PC-3 (cell line): ENCODE data around the gene WLS. TPM values are rescaled to one million over a fixed set of nuclear protein-coding genes. Genes with fewer than 3 reads are reported as not detected.

Experiments
- ATAC-seq: fragments of 200-7000 bp; cut with Tn5 transposase; 2 replicates; pipeline ENCODE4 v1.9.1; 2020; ENCODE audit warnings: mild to moderate bottlenecking, moderate library complexity
- BruUV-seq: library from RNA; stranded (reverse); fragments of 400-500 nt; replicated peaks from 2 replicates; lab custom pipeline; 2021; lab: Mats Ljungman, UMichigan
- CTCF ChIA-PET: fragments of 300-600 bp; sonication (Branson Sonifier 250); formaldehyde crosslinking; loops from one replicate; lab custom pipeline; 2022; ENCODE audit warnings: antibody characterized with exemption; lab: Charles Lee
- POLR2A ChIA-PET: fragments of 300-600 bp; sonication (Branson Sonifier 250); formaldehyde crosslinking; loops from one replicate; lab custom pipeline; 2022; ENCODE audit warnings: antibody characterized with exemption; ENCODE audit not compliant: unreplicated experiment; lab: Charles Lee
- DNase-seq: peaks from one replicate; pipeline ENCODE4 v3.0.0-alpha.2; 2015
- H2AFZ ChIP-seq: fragments of 300-600 bp; sonication (generic); 2 replicates; pipeline ENCODE4 v1.6.0; 2016; ENCODE audit warnings: antibody characterized with exemption, low read length
- H3F3A ChIP-seq: fragments of 300-600 bp; sonication (generic); one replicate; pipeline ENCODE4 v1.6.0; 2017; ENCODE audit warnings: antibody characterized with exemption, low read length, control low read depth, mild to moderate bottlenecking; ENCODE audit not compliant: unreplicated experiment
- H3K27ac ChIP-seq: fragments of 300-600 bp; sonication (generic); 2 replicates; pipeline ENCODE4 v1.5.1; 2016; ENCODE audit warnings: mild to moderate bottlenecking, low read length
- H3K27me3 ChIP-seq: fragments of 300-600 bp; sonication (generic); 2 replicates; pipeline ENCODE4 v1.6.1; 2016; ENCODE audit warnings: low read length, mixed read lengths
- H3K36me3 ChIP-seq: fragments of 300-600 bp; sonication (generic); 2 replicates; pipeline ENCODE4 v1.6.1; 2016; ENCODE audit warnings: low read depth, mixed run types, low read length, mixed read lengths
- H3K4me1 ChIP-seq: fragments of 300-600 bp; sonication (generic); 2 replicates; pipeline ENCODE4 v1.5.1; 2016; ENCODE audit warnings: low read length; ENCODE audit not compliant: insufficient read depth
- H3K4me2 ChIP-seq: fragments of 300-600 bp; sonication (generic); 2 replicates; pipeline ENCODE4 v1.6.0; 2016; ENCODE audit warnings: low read length
- H3K4me3 ChIP-seq: fragments of 300-600 bp; sonication (generic); 2 replicates; pipeline ENCODE4 v1.5.1; 2016; ENCODE audit warnings: mild to moderate bottlenecking, low read length, mixed read lengths
- H3K79me2 ChIP-seq: fragments of 300-600 bp; sonication (generic); 2 replicates; pipeline ENCODE4 v1.6.1; 2017; ENCODE audit warnings: low read length, mixed read lengths
- H3K9ac ChIP-seq: fragments of 300-600 bp; sonication (generic); 2 replicates; pipeline ENCODE4 v1.6.0; 2016; ENCODE audit warnings: mild to moderate bottlenecking, low read length
- H3K9me2 ChIP-seq: fragments of 300-600 bp; sonication (generic); replicated peaks from 2 replicates; pipeline ENCODE4 v1.6.1; 2016; ENCODE audit warnings: mixed run types, low read length, mixed read lengths
- H3K9me3 ChIP-seq: fragments of 300-600 bp; sonication (generic); 2 replicates; pipeline ENCODE4 v1.6.1; 2016; ENCODE audit warnings: low read length, mixed read lengths
- H4K20me1 ChIP-seq: fragments of 300-600 bp; sonication (generic); 2 replicates; pipeline ENCODE4 v1.6.1; 2016; ENCODE audit warnings: low read length, mixed read lengths
- CTCF ChIP-seq: fragments of 300-600 bp; sonication (generic); conservative IDR thresholded peaks from 2 replicates; pipeline ENCODE4 v1.5.1; 2017; ENCODE audit warnings: antibody characterized with exemption, low read depth, mild to moderate bottlenecking, low read length
- EZH2 ChIP-seq: fragments of 300-600 bp; sonication (generic); IDR thresholded peaks from one replicate; pipeline ENCODE4 v1.6.1; 2017; ENCODE audit warnings: antibody characterized with exemption, mild to moderate bottlenecking, low read length; ENCODE audit not compliant: unreplicated experiment
- EZH2phosphoT487 ChIP-seq: fragments of 300-600 bp; sonication (generic); IDR thresholded peaks from 2 replicates; pipeline ENCODE4 v1.6.1; 2018; ENCODE audit warnings: mild to moderate bottlenecking, antibody characterized with exemption, low read length, borderline replicate concordance
- intact Hi-C: fragments of 100-400 bp; cut with micrococcal nuclease; formaldehyde crosslinking; loops from 2 replicates; pipeline ENCODE4 v1.9.0; 2023
- total RNA-seq: library from RNA; depleted of rRNA; stranded (reverse); fragments of >200 nt; gene quantifications from 2 replicates; pipeline ENCODE4 v1.2.3, GENCODE V29; 2014

WLS gene
- total RNA-seq, 1 experiment from 2014 or later: 19.1 TPM

GRCh38 chr1:68180441-68181164 is 51.7 kb downstream of the WLS start:
- ChIA-PET POLR2A (no interaction called here), CTCF (no interaction called here)
- peaks cover 36% of the 10 kb centered on the region for H3K4me1 ChIP-seq
- TF ChIP-seq EZH2 (no peak), CTCF (no peak), EZH2phosphoT487 (no peak)
- H3K79me2 ChIP-seq: no peaks in the 10 kb centered on the region
- no peaks in the 10 kb centered on the region for H4K20me1 ChIP-seq
- no peak overlapping the region for H3K4me2 ChIP-seq
- no peaks in the 10 kb centered on the region for H3K36me3 ChIP-seq
- no peaks in the 10 kb centered on the region for H3K27me3 ChIP-seq
- no peak overlapping the region for H3K27ac ChIP-seq
- DNase-seq: no peak
- H3K9me2 ChIP-seq: no peaks in the 10 kb centered on the region
- H3F3A ChIP-seq: no peaks in the 10 kb centered on the region
- H3K9ac ChIP-seq: no peak overlapping the region
- no TSS peak for BruUV-seq
- no peaks in the 10 kb centered on the region for H3K9me3 ChIP-seq
- no peak overlapping the region for H3K4me3 ChIP-seq
- no peak overlapping the region for H2AFZ ChIP-seq
- intact Hi-C loops: no loop called here
- ATAC-seq: no peak

GRCh38 chr1:68178821-68179490 is 53.4 kb downstream of the WLS start:
- Histone ChIP-seq H4K20me1 (no peaks in the 10 kb centered on the region), H3K9me2 (no peaks in the 10 kb centered on the region), H3K9ac (no peak overlapping the region), H3K4me2 (peak overlapping the region; percentile 66), H3K4me3 (no peak overlapping the region; the same call in 1 of the 2 replicates), H3K4me1 (peaks cover 52% of the 10 kb centered on the region), H3K9me3 (no peaks in the 10 kb centered on the region), H3K27me3 (no peaks in the 10 kb centered on the region), H3F3A (no peaks in the 10 kb centered on the region), H3K27ac (peak overlapping the region; percentile 79), H3K79me2 (no peaks in the 10 kb centered on the region), H3K36me3 (no peaks in the 10 kb centered on the region), H2AFZ (peak overlapping the region; percentile 35; the same call in 1 of the 2 replicates)
- intact Hi-C loops: loop anchor here (2.0 to 5.0 kb wide), 3 partner anchors 20 to 203 kb away; partner anchors contain the start of gene WLS
- POLR2A ChIA-PET: interaction anchor here (0.5 kb wide), 1 partner anchor 53 kb away, joined by 8 read pairs; the partner anchor contains the start of gene WLS
- ATAC-seq (peak; percentile 78), DNase-seq (peak; percentile 72)
- no TSS peak for BruUV-seq
- TF ChIP-seq EZH2 (no peak), CTCF (no peak), EZH2phosphoT487 (no peak)
- CTCF ChIA-PET: interaction anchor here (0.7 kb wide), 1 partner anchor 52 kb away, joined by 3 read pairs; no protein-coding TSS in a partner anchor
